GM23338 (cell line): ENCODE measurements around the gene NEUROD1. TPM values are rescaled to one million over a fixed set of nuclear protein-coding genes. Genes with fewer than 3 reads are reported as not detected.

Experiments used
- ATAC-seq: fragments of 200-7000 bp; cut with Tn5 transposase; 3 replicates; pipeline ENCODE4 v1.9.1; 2020
- DNase-seq: peaks from one replicate; pipeline ENCODE4 v3.0.0-alpha.2; 2015; ENCODE audit warnings: low spot score
- H2AFZ ChIP-seq: fragments of 200-600 bp; sonication (generic); 2 replicates; pipeline ENCODE4 v1.8.0; 2016; ENCODE audit warnings: antibody characterized with exemption, mild to moderate bottlenecking, moderate library complexity
- H3F3A ChIP-seq: fragments of 200-600 bp; sonication (generic); replicated peaks from 2 replicates; pipeline ENCODE4 v1.8.0; 2017; ENCODE audit warnings: antibody characterized with exemption, mixed run types, low read depth
- H3K27ac ChIP-seq: fragments of 200-600 bp; sonication (generic); 2 replicates; pipeline ENCODE4 v1.6.1; 2016; ENCODE audit warnings: low read depth
- H3K27me3 ChIP-seq: fragments of 200-600 bp; sonication (generic); 2 replicates; pipeline ENCODE4 v1.8.0; 2016; ENCODE audit warnings: mild to moderate bottlenecking, mixed run types, moderate library complexity; ENCODE audit not compliant: insufficient read depth
- H3K36me3 ChIP-seq: fragments of 200-600 bp; sonication (generic); 2 replicates; pipeline ENCODE4 v1.8.0; 2016; ENCODE audit warnings: mild to moderate bottlenecking; ENCODE audit not compliant: insufficient read depth
- H3K4me1 ChIP-seq: fragments of 200-600 bp; sonication (generic); 2 replicates; pipeline ENCODE4 v1.8.0; 2016; ENCODE audit warnings: mild to moderate bottlenecking, moderate library complexity; ENCODE audit not compliant: insufficient read depth
- H3K4me2 ChIP-seq: fragments of 200-600 bp; sonication (generic); 2 replicates; pipeline ENCODE4 v1.7.1; 2017; ENCODE audit warnings: mixed run types
- H3K4me3 ChIP-seq: fragments of 200-600 bp; sonication (generic); 2 replicates; pipeline ENCODE4 v1.6.1; 2016; ENCODE audit warnings: mixed run types
- H3K79me2 ChIP-seq: fragments of 200-600 bp; sonication (generic); replicated peaks from 2 replicates; pipeline ENCODE4 v1.8.0; 2017; ENCODE audit warnings: mild to moderate bottlenecking; ENCODE audit not compliant: insufficient read depth
- H3K9me2 ChIP-seq: fragments of 200-600 bp; sonication (generic); 2 replicates; pipeline ENCODE4 v1.8.0; 2017; ENCODE audit not compliant: insufficient read depth
- H4K20me1 ChIP-seq: fragments of 200-600 bp; sonication (generic); replicated peaks from 2 replicates; pipeline ENCODE4 v1.8.0; 2017; ENCODE audit warnings: mild to moderate bottlenecking; ENCODE audit not compliant: insufficient read depth
- H3K27ac Mint-ChIP-seq: 2 replicates; pipeline ENCODE4 v1.8.0; 2020; ENCODE audit warnings: inconsistent platforms, mild to moderate bottlenecking, moderate library complexity, mixed read lengths
- H3K27me3 Mint-ChIP-seq: 3 replicates; pipeline ENCODE4 v1.8.0; 2022; ENCODE audit warnings: low read depth, mild to moderate bottlenecking, moderate library complexity, mixed read lengths, inconsistent platforms; ENCODE audit not compliant: insufficient read depth, poor library complexity
- H3K36me3 Mint-ChIP-seq: 3 replicates; pipeline ENCODE4 v1.8.0; 2021; ENCODE audit warnings: low read depth, mild to moderate bottlenecking, inconsistent platforms, moderate library complexity, mixed read lengths
- H3K4me1 Mint-ChIP-seq: 3 replicates; pipeline ENCODE4 v1.8.0; 2020; ENCODE audit warnings: mild to moderate bottlenecking, inconsistent platforms, mixed read lengths
- H3K4me3 Mint-ChIP-seq: 3 replicates; pipeline ENCODE4 v1.8.0; 2021; ENCODE audit warnings: moderate library complexity, mild to moderate bottlenecking, inconsistent platforms, mixed read lengths
- H3K9me3 Mint-ChIP-seq: 3 replicates; pipeline ENCODE4 v1.8.0; 2020; ENCODE audit warnings: moderate library complexity, mild to moderate bottlenecking, inconsistent platforms, mixed read lengths
- CREB1 ChIP-seq: fragments of 250-450 bp; sonication (Bioruptor Pico); IDR thresholded peaks from 2 replicates; pipeline ENCODE4 v1.5.0; 2020; ENCODE audit warnings: low read depth, mild to moderate bottlenecking, moderate library complexity
- CTCF ChIP-seq, 2 experiments: fragments of 200-600 bp in 1 of 2; sonication (generic) in 1 of 2; conservative IDR thresholded peaks; 2 replicates each; pipeline versions ENCODE4 v1.5.1 to v1.6.1; 2016 to 2017; ENCODE audit warnings: antibody characterized with exemption in 2 of 2, low read depth in 2 of 2, mild to moderate bottlenecking in 2 of 2, moderate library complexity in 1 of 2
- ETS1 ChIP-seq: IDR thresholded peaks from 2 replicates; pipeline ENCODE4 v1.6.1; 2016; ENCODE audit warnings: antibody characterized with exemption
- EZH2 ChIP-seq: fragments of 200-600 bp; sonication (generic); IDR thresholded peaks from one replicate; pipeline ENCODE4 v1.8.0; 2017; ENCODE audit warnings: antibody characterized with exemption, mild to moderate bottlenecking, low read depth; ENCODE audit not compliant: unreplicated experiment
- EZH2phosphoT487 ChIP-seq: fragments of 200-600 bp; sonication (generic); IDR thresholded peaks from one replicate; pipeline ENCODE4 v1.8.1; 2018; ENCODE audit warnings: antibody characterized with exemption; ENCODE audit not compliant: unreplicated experiment
- JUNB ChIP-seq: IDR thresholded peaks from one replicate; pipeline ENCODE4 v1.6.1; 2016; ENCODE audit warnings: antibody characterized with exemption; ENCODE audit not compliant: unreplicated experiment
- NANOG ChIP-seq: IDR thresholded peaks from 2 replicates; pipeline ENCODE4 v1.6.1; 2016; ENCODE audit warnings: antibody characterized with exemption, borderline replicate concordance
- POLR2AphosphoS5 ChIP-seq: IDR thresholded peaks from 2 replicates; pipeline ENCODE4 v1.6.1; 2016; ENCODE audit warnings: antibody characterized with exemption, low read depth
- REST ChIP-seq: IDR thresholded peaks from one replicate; pipeline ENCODE4 v1.6.1; 2018; ENCODE audit warnings: antibody characterized with exemption; ENCODE audit not compliant: unreplicated experiment
- STAT1 ChIP-seq: IDR thresholded peaks from one replicate; pipeline ENCODE4 v1.6.1; 2016; ENCODE audit warnings: antibody characterized with exemption; ENCODE audit not compliant: unreplicated experiment
- ZNF114 ChIP-seq: fragments of 250-450 bp; sonication (Bioruptor Pico); IDR thresholded peaks from 2 replicates; pipeline ENCODE4 v1.5.0; 2020; ENCODE audit warnings: mild to moderate bottlenecking, moderate library complexity
- ZNF331 ChIP-seq: fragments of 250-450 bp; sonication (Bioruptor Pico); IDR thresholded peaks from 2 replicates; pipeline ENCODE4 v1.5.0; 2020; ENCODE audit warnings: low read depth, mild to moderate bottlenecking, moderate library complexity
- ZNF462 ChIP-seq: fragments of 250-450 bp; sonication (Bioruptor Pico); IDR thresholded peaks from 2 replicates; pipeline ENCODE4 v1.5.0; 2020; ENCODE audit warnings: mild to moderate bottlenecking, moderate library complexity
- polyA plus RNA-seq: library from polyadenylated mRNA; unstranded; fragments of >200 nt; fragmentation: Nextera tagmentation; extraction: Ambion mirVana; gene quantifications from 2 replicates; pipeline ENCODE4 v1.2.1, GENCODE V29; 2016
- total RNA-seq: library from RNA; depleted of rRNA; stranded (reverse); fragments of >200 nt; shearing (Covaris generic); gene quantifications from 2 replicates; pipeline ENCODE4 v1.2.3, GENCODE V29; 2014

The NEUROD1 gene
- total and polyA plus RNA-seq, 2 experiments from 2014 or later: not detected

DNA sequence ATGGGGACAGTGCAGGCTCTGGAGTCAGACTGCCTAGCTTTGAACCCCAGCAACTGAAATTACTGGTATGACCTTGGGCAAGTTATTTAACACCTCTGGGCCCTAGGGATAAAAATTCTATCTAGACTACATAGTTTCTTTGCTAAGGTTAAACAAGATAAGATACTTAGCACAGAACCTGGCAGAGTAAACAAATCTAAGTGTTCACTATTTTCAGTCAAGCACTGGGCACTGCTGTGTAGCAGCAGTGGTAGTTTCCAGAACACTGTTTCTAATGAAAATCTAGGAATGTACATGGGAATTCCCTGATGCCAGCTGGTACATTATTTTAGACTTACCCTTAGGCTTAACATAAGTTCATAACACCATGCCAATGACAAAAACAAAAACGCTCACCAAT, 40.6 kb downstream of the NEUROD1 start:
- H3K4me3 Mint-ChIP-seq: no peak overlapping the region
- no peaks in the 10 kb centered on the region for H3K9me3 Mint-ChIP-seq
- Histone ChIP-seq H3K79me2 (no peaks in the 10 kb centered on the region), H3K36me3 (no peaks in the 10 kb centered on the region), H3K4me3 (no peak overlapping the region), H2AFZ (no peak overlapping the region), H3K4me1 (no peaks in the 10 kb centered on the region), H3K9me2 (peaks cover 5% of the 10 kb centered on the region; the same call in 1 of the 2 replicates), H4K20me1 (no peaks in the 10 kb centered on the region; the same call in 1 of the 2 replicates), H3K4me2 (no peak overlapping the region), H3F3A (no peaks in the 10 kb centered on the region), H3K27ac (no peak overlapping the region), H3K27me3 (no peaks in the 10 kb centered on the region)
- no peak overlapping the region for H3K27ac Mint-ChIP-seq
- DNase-seq (no peak), ATAC-seq (no peak)
- H3K27me3 Mint-ChIP-seq: no peaks in the 10 kb centered on the region
- peaks cover 4% of the 10 kb centered on the region; the same call in 2 of the 3 replicates for H3K4me1 Mint-ChIP-seq
- TF ChIP-seq ZNF114 (CRISPR knock-in tag) (no peak), EZH2phosphoT487 (no peak), EZH2 (no peak), REST (no peak), ZNF462 (CRISPR knock-in tag) (no peak), POLR2AphosphoS5 (no peak), ZNF331 (CRISPR knock-in tag) (no peak), CTCF (conservative IDR thresholded peaks at IDR 0.05; ENCODE audit: low read depth in 2 of 2) (no peak), JUNB (no peak), CREB1 (CRISPR knock-in tag) (no peak), ETS1 (no peak), STAT1 (no peak), NANOG (no peak)
- H3K36me3 Mint-ChIP-seq: no peaks in the 10 kb centered on the region
